HepG2 (cell line): ENCODE measurements around the gene POLR3E.

Experiments
- ESRRA ChIP-seq: sonication (generic); formaldehyde crosslinking; IDR thresholded peaks from 2 replicates; pipeline ENCODE4 v1.5.1; 2020; ENCODE audit warnings: mild to moderate bottlenecking, low read depth, missing genetic modification reagents
- KAT7 ChIP-seq: IDR thresholded peaks from 2 replicates; pipeline ENCODE4 v1.6.1; 2018; ENCODE audit warnings: borderline replicate concordance, missing compliant biosample characterization
- RFX5 ChIP-seq: IDR thresholded peaks from 2 replicates; pipeline ENCODE4 v1.6.1; 2011; ENCODE audit warnings: low read depth, low read length, improper control_type of control experiment

- TF ChIP-seq KAT7 (CRISPR knock-in tag) (no peak), ESRRA (CRISPR knock-in tag) (no peak), RFX5 (no peak)
Observed at GRCh38 chr16:22315979-22316378, 18.8 kb downstream of the POLR3E start.
